NCI-H146 treated with DMSO at 0.1 percent for 48 hours (cell line): ENCODE results near the gene IL1RN.
"Not testable (repeated sequence)": the region's sequence is repeated elsewhere in the genome, so short reads cannot be mapped to it uniquely, and the experiment has no call there.

Experiments
- DNase-seq: peaks from one replicate; lab custom pipeline; 2025; ENCODE audit not compliant: unreplicated experiment; lab: John Stamatoyannopoulos, UW

Gene IL1RN, protein sequence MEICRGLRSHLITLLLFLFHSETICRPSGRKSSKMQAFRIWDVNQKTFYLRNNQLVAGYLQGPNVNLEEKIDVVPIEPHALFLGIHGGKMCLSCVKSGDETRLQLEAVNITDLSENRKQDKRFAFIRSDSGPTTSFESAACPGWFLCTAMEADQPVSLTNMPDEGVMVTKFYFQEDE

DNA sequence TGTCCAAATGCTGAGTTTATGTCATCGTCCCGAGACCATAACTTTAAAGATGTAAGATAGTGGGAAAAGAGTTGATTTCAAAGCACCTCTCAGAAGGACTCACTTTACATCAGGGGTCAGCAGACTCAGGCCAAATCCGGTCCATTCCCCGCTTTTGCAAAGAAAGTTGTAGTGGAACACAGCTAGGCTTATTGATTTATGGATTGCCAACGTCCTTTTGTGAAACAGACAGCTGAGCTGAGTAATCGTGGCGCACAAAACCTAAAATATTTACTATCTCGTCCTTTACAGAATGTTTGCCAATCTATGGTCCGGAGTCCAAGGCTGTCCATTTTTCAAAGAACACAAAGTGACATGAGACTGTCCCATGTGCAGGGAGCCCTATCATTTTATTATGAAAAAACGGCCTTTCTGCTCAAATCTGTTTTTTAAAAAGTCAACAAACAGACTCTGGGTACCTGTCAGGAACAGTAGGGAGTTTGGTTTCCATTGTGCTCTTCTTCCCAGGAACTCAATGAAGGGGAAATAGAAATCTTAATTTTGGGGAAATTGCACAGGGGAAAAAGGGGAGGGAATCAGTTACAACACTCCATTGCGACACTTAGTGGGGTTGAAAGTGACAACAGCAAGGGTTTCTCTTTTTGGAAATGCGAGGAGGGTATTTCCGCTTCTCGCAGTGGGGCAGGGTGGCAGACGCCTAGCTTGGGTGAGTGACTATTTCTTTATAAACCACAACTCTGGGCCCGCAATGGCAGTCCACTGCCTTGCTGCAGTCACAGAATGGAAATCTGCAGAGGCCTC, at the start of gene IL1RN:
Gene IL1RN, plus strand, starts transcription at position 754 of the 801 bp plus-strand sequence. Its CDS starts 27 bp downstream, at position 781.
- DNase-seq, result no peak

DNA sequence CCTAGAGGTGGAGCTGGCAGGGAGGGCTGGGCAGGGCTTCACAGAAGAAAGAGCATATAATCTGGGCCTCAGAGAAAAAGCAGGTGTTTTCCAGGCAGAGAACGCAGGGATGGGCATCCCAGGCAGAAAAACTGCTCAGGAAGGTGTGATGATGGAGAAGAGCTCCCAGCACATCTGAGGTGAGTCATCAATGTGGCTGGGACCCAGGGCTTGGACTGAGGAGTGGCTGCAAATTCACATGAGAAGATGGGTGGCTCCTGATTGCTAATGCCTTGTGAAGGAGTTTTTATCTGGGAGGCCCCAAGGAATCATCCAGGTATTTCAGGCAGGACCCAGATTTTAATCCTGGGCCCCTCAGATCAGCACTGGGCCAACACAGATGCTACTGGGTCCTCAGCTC, 49.5 kb upstream of the IL1RN start:
- no peak for DNase-seq

DNA sequence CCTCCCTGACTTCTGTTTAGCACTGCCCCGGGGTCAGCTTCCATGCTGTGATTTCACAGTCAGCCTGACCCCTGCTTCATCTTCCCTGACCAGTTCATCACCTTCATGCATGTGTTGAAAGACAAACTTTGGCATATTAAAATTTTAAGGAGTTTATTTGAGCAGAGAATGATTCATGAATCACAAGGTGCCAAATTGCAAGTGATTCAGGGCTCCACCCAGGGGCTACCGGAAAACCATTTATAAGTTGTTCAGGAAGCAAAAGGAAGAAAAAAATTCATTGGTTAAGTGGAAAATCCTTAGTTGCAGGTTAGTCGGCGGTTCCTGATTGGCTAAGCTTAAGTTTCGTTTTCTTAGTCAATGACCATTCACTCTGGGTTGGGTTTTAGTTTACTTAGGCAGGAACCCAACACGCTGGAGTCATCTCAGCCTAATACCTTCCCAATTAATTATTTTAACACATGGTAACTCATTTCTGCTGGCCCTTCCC, 49.0 kb upstream of the IL1RN start:
- no peak for DNase-seq

DNA sequence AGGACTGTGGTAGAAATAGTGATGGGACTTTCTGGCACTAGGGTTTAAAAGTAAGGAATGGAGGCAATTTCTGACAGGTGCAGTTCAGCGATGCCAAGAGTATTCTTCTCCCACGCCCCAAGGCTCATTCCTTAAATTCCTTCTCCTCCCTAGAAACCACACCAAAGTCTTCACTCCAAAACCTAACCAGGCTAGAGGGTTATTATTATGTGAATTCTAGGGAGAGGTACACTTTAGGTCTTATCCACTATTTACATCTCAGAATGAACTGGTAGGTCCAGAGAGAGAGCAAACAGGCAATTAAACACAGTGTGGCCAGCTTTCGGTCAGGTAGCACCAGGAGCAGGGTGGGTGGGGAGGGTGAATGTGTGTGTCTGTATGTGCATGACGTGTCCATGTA, 48.3 kb upstream of the IL1RN start:
- DNase-seq, result no peak

DNA sequence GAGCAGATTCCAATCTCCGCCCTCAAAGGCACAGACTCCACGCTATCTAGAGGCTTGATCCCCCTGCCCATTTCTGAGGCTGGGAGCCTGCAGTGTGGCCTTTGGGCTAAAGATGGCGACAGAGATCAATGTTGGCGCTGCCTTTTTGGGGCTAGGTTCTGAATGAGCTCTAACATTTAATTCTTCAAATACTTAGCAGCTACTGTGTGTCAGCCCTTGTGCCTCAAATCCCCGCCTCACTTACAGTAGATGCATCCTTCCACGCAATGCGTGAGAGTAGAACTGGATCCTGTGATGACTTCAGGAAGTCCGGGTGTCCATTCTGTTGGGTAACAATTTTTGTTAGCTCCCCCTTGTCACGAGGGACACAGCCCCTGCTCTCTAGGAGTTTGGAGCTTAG, 47.3 kb upstream of the IL1RN start:
- no peak for DNase-seq

DNA sequence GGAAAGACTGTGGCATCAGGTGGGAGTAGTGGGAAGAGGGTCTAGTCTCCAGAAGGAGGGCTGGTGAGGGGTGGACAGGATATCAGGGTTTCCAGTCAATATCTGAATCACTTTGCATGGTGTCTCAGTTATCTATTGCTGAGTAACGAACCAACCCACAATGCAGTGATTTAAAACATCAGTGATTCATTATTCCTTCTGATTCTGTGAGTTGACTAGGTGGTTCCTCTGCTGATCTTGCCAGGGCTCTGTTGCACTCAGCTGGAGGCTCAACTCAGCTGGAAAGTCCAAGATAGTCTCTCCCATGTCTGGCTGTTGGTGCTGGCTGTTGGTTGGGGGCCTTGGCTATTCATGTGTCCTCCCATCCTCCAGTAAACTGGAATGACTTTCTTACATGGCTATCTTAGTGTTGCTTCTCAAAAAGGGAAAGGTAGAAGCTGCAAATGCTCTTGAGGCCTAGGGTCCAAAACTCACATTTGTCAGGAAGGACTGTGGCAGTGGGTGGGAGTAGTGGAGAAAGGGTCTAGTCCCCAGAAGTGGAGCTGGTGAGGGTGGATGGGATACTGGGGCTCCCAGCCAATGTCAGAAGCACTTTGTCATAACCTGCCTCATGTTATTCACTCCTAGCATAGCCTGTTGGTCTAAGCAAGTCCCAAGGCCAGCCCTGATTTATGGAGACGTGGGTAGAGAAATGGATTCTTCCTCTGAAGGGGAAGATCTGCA, 45.7 kb upstream of the IL1RN start:
- no peak for DNase-seq

DNA sequence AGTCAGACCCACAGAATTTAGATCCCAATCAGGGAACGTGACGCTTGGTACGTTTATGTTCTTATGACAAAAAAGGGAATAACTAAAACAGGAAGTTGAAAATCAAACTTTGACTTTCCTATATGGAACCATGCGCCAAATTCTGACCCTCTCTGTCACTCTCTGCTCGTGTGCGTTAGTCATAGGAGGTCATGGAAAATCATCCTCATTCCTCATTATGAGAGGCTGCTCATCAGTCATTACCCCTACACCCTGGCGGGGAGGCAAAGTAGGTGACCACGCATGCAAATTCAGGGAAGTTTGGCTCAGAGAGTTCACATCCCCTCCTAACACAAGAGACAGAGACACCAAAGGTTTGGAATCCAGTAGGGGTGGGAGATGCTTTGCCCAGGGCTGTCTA, 44.1 kb upstream of the IL1RN start:
- DNase-seq, result no peak

DNA sequence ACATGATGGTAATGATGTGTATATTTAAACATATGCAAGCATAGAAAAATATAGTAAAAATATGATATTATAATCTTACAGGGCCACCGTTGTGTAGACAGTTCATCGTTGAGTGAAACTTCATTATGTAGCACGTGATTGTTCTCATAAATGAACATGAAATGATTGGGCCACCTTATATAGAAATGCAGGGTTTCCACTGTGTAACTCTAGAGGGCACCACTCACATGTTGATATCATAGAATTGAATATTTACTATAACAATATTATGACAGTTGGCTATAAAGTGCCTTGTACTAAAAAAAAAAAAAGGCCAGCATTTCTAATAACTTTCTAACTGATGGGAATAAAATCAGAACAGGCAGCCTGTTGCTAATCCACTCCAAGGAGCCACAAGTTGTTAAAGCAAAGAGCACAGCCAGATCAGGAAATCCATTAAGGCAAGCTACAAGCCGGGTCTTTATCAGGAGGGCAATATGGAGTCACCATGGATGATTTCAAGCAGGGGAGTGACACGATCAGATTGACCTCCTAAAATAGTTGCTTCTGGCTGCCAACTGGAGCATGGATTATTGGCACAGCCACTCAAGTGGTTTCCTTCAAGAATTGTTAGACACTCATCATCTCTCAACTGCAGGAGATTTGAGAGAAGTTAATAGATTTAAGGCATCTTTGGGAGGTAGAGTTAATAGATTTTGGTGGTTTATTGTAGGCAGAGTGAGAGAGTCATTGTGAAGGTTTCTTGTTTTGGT, 43.0 kb upstream of the IL1RN start:
- no peak for DNase-seq

DNA sequence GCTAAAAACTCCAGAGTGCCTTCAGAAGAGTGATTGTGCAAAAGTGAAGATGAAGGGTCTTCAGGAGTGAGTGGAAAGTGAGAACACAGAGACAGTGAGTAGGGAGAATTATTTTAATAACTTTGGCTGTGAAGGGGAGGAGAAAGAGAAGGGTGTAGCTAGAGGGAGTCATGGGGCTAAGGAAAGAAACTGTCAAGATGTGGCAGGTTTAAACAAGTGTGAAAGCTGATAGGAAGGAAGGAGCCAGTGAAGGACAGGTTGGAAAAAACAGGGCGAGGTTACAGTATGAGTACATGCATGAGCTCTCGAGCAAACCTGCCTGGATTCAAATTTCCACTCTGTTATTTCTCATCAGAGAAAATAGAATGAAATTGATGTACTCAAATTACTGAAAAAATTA, 41.9 kb upstream of the IL1RN start:
- DNase-seq, result no peak

DNA sequence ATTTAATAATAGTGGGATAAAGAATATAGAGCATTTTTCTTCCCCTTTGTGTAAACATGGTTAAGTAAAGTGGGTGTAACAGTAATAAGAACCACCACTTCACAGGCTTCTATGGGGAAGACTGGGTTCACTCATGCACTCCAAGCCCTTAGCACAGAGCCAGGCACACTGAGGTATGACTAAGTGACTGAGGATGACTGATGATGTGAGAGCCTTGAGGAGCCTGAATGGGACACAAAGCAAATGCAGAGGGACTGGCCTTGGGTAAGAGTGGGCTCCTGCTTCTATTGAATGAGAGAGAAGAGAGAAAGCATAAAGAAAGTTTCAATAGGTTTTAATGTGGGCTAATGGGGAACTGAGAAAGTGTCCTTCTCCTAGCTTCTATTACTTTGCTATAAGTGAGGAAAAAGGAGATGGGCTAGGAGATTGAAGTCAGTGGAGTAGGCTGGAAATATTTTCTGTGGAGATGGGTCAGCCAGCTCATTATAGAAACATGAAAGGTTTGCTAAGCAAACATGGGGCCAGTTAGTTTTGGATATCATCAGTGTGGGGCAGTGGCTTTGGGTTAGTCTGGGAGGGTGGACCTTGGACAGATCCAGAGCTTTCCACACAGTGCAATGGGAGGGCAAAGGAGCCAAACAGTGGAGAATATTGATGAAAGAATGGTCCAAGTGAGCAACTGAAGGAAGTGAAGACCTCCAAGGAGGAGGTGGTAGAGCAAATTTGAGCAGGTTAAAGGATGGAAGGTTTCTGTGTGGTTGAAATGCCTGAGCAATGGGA, 39.0 kb upstream of the IL1RN start:
- DNase-seq, result no peak

DNA sequence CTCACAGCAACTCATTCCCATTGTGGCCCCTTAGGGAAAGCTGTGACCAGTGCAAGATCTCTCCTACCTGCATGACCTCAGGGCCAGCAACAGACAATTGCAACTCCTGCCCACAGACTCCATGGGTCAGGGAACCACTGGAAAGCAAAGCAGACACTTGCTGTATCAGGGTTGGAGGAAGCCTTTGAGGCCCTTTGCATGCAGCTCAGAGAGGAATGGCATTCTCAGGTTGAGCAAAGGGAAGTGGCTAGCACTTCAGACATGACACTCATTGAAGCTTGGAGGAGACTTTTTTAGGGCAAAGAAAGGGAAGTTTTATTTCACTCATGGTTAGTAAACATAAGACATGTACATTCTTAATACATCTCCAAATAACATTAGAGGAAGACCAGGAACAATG, 37.5 kb upstream of the IL1RN start:
- no peak for DNase-seq

DNA sequence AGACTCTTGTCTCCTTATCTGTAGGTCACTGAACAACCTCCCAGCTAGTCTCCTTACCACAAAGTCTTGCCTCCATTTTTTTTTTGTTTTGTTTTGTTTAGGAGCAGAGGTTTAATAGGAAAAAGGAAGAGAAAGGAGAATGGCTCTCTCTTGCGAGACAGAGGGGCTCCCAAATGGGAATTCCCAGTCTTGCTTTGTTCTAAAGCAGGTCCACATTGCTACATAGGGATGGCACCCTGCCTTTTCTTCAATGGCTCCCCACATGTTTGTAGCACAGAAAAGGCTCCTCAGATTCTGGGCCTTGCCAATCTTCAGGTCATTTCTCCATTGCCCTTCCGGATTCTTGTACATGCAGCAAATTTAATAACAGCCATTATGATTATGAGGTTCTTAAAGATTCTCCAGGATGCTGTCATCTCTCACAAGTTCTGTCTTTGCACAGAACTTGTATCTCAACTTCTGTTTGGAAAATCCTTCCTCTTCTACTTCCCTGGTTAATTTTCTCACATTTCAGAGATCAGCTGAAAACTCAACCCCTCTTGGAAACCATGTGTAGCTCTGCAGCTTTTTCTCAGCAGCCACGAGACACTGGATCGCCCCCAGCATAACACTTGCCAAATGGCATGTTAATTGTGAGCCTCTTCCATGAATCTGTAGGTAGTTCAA, 36.0 kb upstream of the IL1RN start:
- no peak for DNase-seq

DNA sequence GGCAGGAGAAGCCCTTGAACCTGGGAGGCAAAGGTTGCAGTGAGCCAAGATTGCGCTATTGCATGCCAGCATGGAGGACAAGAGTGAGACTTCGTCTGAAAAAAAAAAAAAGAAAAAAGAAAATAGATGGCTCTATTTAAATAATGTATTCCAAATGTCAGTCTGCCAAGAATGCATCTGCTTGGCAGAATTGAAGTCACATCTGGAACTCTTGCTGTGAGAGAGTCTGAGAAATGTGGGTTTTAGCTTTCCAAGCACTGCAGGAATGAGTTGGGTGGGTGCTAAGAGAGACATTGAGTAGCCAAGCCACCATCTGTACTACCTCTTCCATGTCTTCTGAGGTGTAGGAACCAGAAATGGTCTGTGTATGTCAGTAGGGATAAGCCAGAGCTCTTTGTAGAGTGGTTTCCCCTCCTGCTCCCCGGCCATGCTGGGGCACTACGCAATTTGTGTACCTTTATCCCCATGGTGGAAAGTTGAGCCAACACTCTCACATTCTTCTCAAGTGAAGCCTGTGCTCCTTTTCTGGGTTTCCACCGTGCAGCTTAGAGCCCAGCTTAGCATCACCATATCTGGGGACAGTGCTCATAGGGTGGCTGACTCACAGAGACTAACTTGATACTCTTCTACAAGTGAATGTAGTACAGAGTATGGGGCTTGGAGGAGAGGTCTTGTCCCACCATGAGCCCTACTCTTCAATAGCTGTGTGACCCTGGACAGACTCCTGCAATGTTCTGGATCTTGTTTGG, 34.4 kb upstream of the IL1RN start:
- no peak for DNase-seq

DNA sequence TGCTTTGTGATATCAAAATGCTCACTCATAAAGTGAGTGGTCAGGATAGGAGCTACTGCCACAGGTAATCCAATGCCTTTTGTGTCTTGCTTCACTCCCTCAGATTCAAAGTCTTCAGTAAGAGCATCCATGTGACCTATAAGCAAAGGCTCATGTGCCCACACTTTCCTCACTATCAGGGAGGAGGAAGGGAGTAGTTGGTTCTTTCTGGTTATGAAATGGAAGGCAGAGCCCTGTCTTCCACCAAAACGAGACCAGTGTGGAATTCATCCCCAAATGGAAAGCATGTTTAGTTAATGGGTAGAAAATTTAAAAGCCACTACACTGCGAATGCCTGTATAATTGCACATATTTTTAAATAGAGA, 33.8 kb upstream of the IL1RN start:
- no peak for DNase-seq

DNA sequence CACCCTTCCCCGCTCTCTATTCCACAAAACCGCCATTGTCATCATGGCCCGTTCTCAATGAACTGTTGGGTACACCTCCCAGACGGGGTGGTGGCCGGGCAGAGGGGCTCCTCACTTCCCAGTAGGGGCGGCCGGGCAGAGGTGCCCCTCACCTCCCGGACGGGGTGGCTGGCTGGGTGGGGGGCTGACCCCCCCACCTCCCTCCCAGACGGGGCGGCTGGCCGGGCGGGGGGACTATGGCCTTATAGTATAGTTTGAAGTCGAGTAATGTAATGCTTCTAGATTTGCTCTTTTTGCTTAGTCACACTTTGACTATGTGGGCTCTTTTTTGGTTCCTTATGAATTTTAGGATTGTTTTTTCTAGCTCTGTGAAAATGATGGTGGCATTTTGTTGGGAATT, 31.1 kb upstream of the IL1RN start:
- not testable (repeated sequence) for DNase-seq

DNA sequence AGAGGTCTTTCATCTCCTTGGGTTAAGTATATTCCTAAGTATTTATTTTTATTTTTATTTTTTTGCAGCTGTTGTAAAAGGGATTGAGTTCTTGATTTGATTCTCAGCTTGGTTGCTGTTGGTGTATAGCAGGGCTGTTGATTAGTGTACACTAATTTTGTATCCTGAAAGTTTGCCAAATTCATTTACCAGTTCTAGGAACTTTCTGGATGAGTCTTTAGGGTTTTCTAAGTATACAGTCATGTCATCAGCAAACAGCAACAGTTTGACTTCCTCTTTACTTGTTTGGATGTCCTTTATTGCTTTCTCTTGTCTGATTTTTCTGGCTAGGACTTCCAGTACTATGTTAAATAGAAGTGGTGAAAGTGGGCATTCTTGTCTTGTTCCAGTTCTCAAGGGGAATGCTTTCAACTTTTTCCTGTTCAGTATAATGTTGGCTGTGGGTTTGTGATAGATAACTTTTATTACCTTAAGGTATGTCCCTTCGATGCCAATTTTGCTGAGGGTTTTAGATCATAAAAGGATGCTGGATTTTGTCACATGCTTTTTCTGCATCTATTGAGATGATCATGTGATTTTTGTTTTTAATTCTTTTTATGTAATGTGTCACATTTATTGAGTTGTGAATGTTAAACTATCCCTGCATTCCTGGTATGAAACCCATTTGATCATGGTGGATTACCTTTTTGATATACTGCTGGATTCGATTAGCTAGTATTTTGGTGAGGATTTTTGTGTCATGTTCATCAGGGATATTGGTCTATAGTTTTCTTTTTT, 30.4 kb upstream of the IL1RN start:
- not testable (repeated sequence) for DNase-seq

DNA sequence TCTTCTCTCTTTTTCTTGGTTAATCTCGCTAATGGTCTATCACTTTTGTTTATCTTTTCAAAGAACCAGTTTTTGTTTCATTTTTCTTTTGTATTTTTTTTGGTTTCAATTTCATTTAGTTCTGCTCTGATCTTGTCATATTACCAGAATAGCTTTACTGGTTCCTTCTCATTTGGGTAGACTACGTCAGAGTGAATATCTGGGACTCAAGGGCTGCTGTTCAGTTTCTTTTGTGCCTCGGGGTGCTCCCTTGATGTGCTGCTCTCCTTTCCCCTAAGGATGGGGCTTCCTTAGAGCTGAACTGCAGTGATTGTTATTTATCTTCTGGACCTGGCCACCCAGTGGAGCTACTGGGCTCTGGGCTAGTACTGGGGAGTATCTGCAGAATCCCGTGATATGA, 29.4 kb upstream of the IL1RN start:
- no peak for DNase-seq

DNA sequence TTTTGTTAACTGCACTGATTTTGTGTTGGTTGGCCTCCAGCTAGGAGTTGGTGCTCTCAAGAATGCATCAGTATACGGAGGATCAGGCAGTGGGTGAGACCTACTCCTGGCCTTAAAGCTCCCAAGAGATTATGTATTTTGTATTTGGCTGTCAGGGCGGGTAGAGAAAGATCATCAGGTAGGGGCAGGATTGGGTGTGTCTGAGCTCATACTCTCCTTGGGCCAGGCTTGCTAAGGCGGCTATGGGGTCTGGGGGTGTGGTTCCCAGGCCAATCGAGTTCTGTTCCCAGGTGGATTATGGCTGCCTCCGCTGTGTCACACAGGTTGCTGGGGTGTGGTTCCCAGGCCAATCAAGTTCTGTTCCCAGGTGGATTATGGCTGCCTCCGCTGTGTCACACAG, 28.9 kb upstream of the IL1RN start:
- DNase-seq, result no peak

DNA sequence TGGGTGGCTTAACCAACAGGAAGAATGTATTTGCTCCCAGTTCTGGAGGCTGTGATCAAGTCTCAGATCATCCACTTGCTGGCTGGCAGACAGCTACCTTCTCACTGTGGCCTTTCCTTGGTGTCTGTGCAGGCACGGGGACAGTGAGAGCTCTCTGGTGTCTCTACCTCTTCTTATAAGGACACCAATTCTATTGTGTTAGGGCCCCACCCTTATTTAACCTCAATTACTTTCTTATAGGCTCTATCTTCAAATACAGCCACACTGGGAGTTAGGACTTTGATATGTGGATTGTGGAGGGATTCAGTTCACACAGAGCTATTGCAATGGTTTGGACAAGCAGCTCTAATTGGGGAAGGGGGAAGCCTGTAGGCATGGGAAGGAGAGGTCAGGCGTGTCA, 25.3 kb upstream of the IL1RN start:
- no peak for DNase-seq
